GM18951 (cell line): ENCODE measurements around the gene OR4D10.
"Not testable (repeated sequence)": the region's sequence is repeated elsewhere in the genome, so short reads cannot be mapped to it uniquely, and the experiment has no call there.

Source experiments
- POLR2A ChIP-seq: IDR thresholded peaks from 4 replicates; pipeline ENCODE4 v1.6.1; 2011; ENCODE audit warnings: mild to moderate bottlenecking; ENCODE audit not compliant: insufficient read length, insufficient read depth; ENCODE audit errors: extremely low read depth
- in situ Hi-C: fragments of 300-500 bp; cut with MboI; formaldehyde crosslinking; loops from one replicate; pipeline ENCODE4 v1.12.0; 2022; ENCODE audit warnings: low sequenced_read_pairs, mixed read lengths, inconsistent platforms; ENCODE audit not compliant: unreplicated experiment

OR4D10 gene

GRCh38 chr11:59473015-59473414, at the start of gene OR4D10:
TSS of gene OR4D10 (plus strand) at chr11:59473315. CDS start at chr11:59477430, 4,115 bp downstream.
- TF ChIP-seq POLR2A = no peak
- in situ Hi-C loops = no loop called here

DNA sequence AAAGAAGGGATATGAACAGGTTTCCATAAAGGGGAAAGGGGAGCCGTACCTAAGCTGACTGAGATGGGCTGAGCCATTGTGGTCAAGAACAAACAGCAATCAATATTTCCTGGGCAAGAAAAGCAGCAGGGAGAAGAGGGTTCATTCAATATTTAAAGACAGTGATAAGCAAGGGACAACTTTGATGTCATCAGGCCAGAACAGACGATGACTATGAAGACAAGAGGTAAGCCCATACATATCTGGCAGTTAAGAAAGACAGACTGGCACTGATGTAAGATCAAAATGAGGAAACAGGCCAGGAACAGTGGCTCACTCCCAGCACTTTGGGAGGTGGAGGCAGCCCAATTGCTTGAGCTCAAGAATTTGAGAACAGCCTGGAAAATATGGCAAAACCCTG, 49.3 kb upstream of the OR4D10 start:
- no peak for TF ChIP-seq POLR2A
- in situ Hi-C loops = loop anchor here (10.0 kb wide), 1 partner anchor 229 kb away; no protein-coding TSS in a partner anchor

DNA sequence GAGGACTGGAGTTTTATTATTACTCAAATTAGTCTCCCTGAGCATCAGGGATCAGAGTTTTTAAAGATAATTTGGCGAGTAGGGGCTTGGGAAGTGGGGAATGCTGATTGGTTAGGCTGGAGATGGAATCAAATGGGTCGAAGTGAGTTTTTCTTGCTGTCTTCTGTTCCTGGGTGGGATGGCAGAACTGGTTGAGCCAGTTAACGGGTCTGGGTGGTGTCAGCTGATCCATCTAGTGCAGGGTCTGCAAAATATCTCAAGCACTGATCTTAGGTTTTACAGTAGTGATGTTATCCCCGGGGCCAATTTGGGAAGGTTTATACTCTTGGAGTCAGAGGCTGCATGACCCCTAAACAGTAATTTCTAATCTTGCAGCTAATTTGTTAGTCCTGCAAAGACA, 48.0 kb upstream of the OR4D10 start:
- in situ Hi-C loops = loop anchor here (10.0 kb wide), 1 partner anchor 230 kb away; no protein-coding TSS in a partner anchor
- no peak for TF ChIP-seq POLR2A

- in situ Hi-C loops = loop anchor here (10.0 kb wide), 1 partner anchor 232 kb away; no protein-coding TSS in a partner anchor
- no peak for TF ChIP-seq POLR2A
Observed at GRCh38 chr11:59426361-59427067, 46.6 kb upstream of the OR4D10 start, which contains the start of gene OR5A2. TSS of gene OR5A2 (minus strand) at chr11:59426413. CDS start at chr11:59422953, 3,460 bp downstream.

DNA sequence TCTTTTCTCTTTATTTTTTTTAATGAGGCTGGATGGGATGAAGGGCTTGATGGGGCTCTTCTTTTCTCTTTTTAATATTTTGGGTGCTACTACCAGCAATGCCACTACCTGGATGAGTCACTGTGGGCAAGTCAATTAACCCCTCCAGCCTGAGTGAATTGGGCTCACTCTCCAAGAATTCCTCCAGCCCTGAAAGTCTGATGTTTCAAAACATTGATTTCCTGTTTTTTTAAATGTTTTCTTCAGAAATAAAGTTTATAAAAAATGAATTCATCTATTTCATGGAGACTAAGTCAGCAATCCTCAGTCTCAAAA, 46.1 kb upstream of the OR4D10 start:
- in situ Hi-C loops = loop anchor here (10.0 kb wide), 1 partner anchor 232 kb away; no protein-coding TSS in a partner anchor

GRCh38 chr11:59429924-59430516, 43.1 kb upstream of the OR4D10 start:
- TF ChIP-seq POLR2A = no peak
- in situ Hi-C loops = loop anchor here (10.0 kb wide), 1 partner anchor 235 kb away; no protein-coding TSS in a partner anchor

More for the DNA sequence above, 46.1 kb upstream of the OR4D10 start:
- TF ChIP-seq POLR2A = no peak

DNA sequence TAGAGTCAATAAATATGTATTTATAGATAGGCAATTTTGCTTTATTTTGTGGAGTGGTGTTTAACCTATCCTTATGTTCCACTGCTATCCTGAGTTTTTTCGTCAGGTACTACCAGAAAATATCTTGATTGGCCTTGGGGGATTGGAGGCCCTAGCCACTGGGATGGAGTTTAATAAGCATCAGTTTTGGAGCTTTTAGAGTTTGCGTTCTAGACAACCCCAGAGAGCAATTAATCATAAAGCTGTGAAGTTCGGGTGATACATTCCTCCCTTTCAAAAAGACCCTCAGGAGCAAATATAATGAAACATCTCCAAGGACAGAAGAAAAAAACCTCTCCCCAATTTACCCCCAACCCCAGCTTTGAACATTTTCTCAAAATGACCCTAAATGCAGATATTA, 36.9 kb upstream of the OR4D10 start, which contains the start of gene OR5A1:
TSS of gene OR5A1 (plus strand) at position 301 of the 400 bp plus-strand sequence. CDS start 6,700 bp downstream, outside the sequence.
- in situ Hi-C loops = no loop called here
- no peak for TF ChIP-seq POLR2A

DNA sequence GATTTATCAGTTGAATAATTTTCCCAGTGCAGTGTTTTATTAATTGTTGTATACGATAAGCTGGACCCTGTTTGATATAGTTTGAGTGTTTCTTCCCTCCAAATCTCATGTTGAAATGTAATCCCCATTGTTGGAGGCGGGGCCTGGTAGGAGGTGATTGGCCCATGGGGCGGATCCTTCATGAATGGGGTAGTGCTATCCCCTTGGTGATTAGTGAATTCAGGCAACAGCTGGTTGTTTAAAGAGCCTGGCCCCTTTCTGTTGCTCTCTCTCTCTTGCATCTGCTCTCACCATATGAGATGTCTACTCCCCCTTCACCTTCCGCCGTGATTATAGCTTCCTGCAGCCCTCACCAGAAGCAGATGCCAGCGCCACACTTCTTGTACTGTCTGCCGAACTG, 35.3 kb upstream of the OR4D10 start:
- no peak for TF ChIP-seq POLR2A
- in situ Hi-C loops = no loop called here

DNA sequence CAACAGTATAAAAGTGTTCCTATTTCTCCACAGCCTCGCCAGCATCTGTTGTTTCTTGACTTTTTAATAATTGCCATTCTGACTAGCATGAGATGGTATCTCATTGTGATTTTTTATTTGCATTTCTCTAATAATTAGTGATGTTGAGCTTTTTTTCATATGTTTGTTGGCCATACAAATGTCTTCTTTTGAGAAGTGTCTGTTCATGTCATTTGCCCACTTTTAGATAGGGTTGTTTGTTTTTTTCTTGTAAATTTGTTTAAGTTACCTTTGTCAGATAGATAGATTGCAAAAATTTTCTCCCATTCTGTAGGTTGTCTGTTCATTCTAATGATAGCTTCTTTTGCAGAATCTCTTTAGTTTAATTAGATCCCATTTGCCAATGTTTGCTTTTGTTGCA, 27.5 kb upstream of the OR4D10 start:
- in situ Hi-C loops = not testable (repeated sequence)

DNA sequence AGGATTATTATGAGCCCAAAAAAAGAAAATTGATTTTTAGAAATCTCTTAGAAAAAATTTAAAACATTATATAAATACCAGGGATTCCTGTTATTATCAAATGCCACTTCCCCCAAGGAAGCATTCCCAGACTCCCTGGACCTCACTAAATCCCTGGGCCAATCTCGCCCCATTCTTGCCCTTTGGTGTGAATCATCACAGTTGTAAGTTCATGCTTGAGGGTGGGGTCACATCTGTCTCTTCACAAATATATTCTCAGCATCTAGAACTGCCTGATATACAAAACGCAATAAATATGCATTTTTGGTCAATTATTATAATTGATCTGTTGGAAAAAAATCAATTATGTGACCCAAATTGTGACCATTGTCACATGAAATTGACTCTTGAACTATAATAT, 24.6 kb upstream of the OR4D10 start:
- TF ChIP-seq POLR2A = no peak
- in situ Hi-C loops = no loop called here

GRCh38 chr11:59456661-59457060, 16.5 kb upstream of the OR4D10 start, which contains the start of gene OR4D6:
TSS of gene OR4D6 (plus strand) at chr11:59456961. CDS start at chr11:59456961, 0 bp downstream.
- in situ Hi-C loops = no loop called here
- TF ChIP-seq POLR2A = no peak

DNA sequence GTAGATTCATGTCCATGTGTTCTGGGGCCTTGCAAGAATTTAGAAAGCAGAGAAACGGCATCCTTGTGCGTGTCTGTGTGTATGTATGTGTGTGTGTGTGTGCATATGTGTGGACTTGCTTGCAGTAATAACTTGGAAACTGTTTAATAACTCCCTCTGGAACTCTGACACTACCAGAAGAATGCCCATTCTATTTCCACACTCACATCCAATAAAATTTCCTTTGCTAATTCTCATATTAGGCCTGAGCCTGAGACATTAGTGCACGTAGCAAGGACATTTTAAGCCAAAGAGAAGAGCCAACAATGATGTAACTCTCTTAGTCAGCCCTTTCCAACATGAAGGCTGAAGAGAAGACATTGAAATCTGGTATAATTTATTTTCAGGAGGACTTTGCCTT, 13.2 kb upstream of the OR4D10 start:
- TF ChIP-seq POLR2A = no peak
- in situ Hi-C loops = no loop called here

DNA sequence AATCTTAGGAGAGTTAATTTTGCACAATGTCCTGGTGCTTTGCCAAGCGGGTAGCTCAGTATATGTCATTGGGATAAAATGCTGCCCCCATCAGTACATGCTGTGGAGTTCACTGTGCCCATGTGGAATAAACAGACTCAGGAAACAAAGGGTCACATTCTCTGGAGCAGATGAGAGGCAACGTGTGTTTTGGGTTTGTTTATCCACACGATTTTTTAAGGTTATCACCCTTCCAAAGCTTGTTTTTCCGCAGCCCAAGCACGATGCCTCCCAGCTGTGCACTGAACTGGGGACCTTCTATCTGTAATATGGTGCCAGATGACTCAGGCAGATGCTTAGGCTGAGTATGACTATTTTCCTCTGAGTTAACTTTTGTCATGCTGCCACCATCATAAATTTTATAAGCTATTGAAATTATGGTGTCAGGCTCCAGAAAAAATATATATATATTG, 9.9 kb upstream of the OR4D10 start:
- no peak for TF ChIP-seq POLR2A
- in situ Hi-C loops = no loop called here

DNA sequence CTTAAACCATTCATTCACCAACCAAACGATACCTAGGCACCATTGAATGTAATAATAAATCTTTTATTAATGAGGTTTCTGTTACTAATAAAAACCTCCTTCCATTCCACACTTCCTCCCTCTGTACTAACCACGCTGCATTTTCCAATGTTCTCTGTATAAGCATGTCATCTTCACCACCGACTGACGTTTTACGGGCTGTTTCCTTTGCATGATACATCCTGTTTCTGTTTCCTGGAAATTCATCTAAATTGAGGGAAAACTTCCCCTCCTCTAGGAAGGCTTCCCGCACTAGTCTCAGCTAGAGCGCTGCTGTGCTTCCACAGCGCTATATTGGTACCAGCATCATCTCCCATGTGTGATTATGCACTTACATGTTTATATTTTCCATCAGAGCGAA, 2.1 kb downstream of the OR4D10 start:
- no peak for TF ChIP-seq POLR2A
- in situ Hi-C loops = no loop called here
